Brain microvascular endothelial cell (primary cell): ENCODE results near the gene SLC4A2.

Source experiments
- DNase-seq: peaks from one replicate; pipeline ENCODE4 v3.0.0-alpha.2; 2020
- H3K27ac ChIP-seq: fragments of 250-450 bp; sonication (Bioruptor Pico); 2 replicates; pipeline ENCODE4 v1.5.1; 2020; ENCODE audit warnings: mild to moderate bottlenecking, moderate library complexity
- H3K27me3 ChIP-seq: fragments of 250-450 bp; sonication (Bioruptor Pico); replicated peaks from 2 replicates; pipeline ENCODE4 v1.5.1; 2020; ENCODE audit warnings: mild to moderate bottlenecking
- H3K36me3 ChIP-seq: fragments of 250-450 bp; sonication (Bioruptor Pico); replicated peaks from 2 replicates; pipeline ENCODE4 v1.5.1; 2020; ENCODE audit warnings: mild to moderate bottlenecking
- H3K4me3 ChIP-seq: 2 replicates; pipeline ENCODE4 v1.5.1; 2011; ENCODE audit warnings: low read depth, mild to moderate bottlenecking, control low read depth, low read length, moderate library complexity
- in situ Hi-C: cut with HindIII; loops from 2 replicates; pipeline ENCODE4 v1.10.0; 2017; ENCODE audit warnings: low sequenced_read_pairs, low pct_ligation_motif_present
- TF ChIP-seq, protein P1 (sequence below): IDR thresholded peaks from 2 replicates; pipeline ENCODE4 v1.5.1; 2011; ENCODE audit warnings: low read depth, mild to moderate bottlenecking, moderate library complexity, low read length, control low read depth, inconsistent platforms; ENCODE audit errors: missing control alignments

Gene SLC4A2

DNA sequence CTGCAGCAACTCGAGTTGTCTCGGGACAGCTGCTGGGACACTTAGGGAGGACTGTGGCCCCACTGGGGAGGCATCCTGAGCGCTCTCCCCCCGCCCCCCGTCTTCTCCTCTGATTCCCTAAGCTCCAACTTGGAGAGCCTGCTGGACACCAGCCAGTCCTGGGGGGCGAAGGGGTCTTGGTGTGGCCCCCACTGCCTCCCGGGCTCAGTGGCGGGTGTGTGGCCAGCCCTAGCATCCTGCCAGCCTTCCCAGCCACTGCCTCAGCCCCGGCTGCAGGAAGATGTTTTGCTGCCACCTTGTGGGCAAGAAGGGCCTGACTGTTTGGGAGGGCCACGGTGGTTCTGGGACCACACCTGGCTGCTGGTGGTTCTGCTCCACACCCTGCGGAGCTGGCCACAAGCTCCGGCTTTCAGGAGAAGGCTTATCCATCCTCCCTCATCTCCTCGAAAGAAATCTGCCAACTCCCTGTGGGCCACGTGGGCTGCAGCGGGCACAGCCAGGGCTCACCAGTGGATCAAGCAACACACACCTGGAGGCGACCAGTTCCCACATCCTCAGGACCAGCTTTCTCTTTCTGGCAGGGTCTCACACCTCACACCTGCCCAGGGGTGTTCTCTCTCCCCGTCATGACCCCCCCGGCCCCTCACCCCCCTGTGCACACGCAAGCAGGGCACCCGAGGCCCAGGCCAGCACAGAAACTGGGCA lies 51.7 kb downstream of the SLC4A2 start:
- Histone ChIP-seq H3K36me3 (no peaks in the 10 kb centered on the region), H3K4me3 (no peak overlapping the region), H3K27ac (no peak overlapping the region), H3K27me3 (no peaks in the 10 kb centered on the region)
- TF ChIP-seq, protein P1, sequence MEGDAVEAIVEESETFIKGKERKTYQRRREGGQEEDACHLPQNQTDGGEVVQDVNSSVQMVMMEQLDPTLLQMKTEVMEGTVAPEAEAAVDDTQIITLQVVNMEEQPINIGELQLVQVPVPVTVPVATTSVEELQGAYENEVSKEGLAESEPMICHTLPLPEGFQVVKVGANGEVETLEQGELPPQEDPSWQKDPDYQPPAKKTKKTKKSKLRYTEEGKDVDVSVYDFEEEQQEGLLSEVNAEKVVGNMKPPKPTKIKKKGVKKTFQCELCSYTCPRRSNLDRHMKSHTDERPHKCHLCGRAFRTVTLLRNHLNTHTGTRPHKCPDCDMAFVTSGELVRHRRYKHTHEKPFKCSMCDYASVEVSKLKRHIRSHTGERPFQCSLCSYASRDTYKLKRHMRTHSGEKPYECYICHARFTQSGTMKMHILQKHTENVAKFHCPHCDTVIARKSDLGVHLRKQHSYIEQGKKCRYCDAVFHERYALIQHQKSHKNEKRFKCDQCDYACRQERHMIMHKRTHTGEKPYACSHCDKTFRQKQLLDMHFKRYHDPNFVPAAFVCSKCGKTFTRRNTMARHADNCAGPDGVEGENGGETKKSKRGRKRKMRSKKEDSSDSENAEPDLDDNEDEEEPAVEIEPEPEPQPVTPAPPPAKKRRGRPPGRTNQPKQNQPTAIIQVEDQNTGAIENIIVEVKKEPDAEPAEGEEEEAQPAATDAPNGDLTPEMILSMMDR, result peak; percentile 93
- in situ Hi-C loops, result no loop called here
- DNase-seq, result peak; percentile 63

DNA sequence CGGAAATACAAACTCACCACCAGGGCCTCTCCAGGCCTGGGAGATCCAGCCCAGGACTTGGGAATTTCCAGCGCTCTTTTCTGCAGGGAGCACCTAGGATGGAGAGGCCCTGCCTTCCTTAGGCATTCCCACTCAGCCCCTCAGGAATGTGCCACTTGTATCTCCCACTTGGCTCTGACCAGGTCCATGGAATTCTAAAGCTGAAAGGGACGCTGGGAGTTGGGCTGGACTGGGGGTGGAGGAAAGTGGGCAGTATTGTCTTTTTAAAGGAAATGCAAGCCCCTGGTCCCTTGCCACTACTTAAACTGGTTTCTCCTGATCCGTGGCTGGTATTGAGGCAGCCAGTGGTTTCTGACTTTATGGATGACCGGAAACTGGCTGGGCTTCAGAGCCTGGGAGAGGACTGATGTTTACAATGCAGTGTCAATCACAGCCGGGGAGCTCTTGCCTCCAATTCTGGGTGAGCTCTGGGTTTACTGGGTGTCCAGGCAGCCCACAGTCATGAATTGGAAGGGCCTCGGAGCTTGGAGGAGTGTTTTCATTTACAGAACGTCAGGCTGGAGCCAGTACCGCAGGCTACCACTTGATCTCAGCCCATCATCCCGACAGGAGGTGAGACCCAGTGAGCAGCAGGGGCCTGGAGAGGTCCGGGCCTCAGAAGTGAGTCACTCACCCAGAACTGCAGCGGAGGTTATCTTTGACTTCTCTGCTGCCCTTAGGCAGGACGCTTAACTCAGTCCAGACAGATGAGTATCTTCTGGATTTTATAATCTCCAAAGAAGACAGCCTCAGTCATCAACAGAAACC lies 54.2 kb downstream of the SLC4A2 start:
- Histone ChIP-seq H3K36me3 (peaks cover 6% of the 10 kb centered on the region), H3K4me3 (peak overlapping the region; percentile 9), H3K27ac (peak overlapping the region; percentile 55), H3K27me3 (no peaks in the 10 kb centered on the region)
- in situ Hi-C loops, result no loop called here
- TF ChIP-seq, protein P1, result peak; percentile 31
- DNase-seq, result peak; percentile 66

DNA sequence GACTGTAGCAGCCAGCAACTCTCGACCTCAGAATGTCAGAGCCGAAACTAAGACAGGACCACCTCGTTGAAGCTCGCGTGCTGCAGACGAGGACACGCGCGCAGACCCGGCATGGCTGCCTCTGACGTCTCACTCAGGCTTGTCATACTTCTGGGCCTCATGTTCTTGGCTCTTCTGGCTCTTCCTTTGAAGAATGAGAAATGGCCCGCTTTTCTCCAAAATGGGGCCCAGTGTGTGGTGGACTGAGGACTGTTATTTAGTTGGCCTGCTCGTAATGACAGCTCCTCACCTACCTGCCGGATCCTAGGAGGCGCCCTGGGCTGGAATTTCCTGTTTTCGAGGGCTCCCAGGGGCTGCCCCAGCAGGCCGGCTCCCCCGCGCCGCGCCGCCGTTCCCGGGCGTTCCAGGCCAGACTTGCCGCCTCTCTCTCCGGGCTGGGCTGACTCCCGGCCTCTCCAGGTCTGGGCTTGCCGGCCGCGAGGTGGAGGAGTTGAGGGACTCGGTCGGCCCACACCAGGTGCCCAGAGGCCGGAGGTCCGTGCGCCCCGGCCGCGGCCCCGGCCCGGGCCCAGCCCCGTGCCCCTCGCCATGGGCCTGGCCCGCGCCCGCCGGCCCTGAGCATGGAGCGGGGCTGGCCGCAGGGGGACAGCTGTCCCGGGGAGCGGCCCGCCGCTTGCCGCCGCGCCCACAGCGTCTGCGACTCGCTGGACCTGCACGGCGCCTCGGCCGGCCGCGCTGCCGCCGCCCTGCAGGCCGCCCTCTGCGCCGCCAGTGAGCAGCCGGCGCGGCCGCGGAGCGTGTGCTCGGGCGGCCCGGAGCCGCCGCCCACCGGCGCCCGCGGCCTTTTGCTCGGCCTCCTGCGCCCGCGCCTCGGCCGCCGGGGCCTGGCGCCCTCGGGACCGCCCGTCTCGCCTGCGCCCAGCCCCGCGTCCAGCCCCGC lies 55.0 kb downstream of the SLC4A2 start:
- in situ Hi-C loops, result no loop called here
- H3K4me3 ChIP-seq, result peak overlapping the region; percentile 22
- TF ChIP-seq, protein P1, result no peak
- DNase-seq, result no peak
- H3K27ac ChIP-seq, result peak overlapping the region; percentile 55
- no peaks in the 10 kb centered on the region for H3K27me3 ChIP-seq
- peaks cover 14% of the 10 kb centered on the region for H3K36me3 ChIP-seq

DNA sequence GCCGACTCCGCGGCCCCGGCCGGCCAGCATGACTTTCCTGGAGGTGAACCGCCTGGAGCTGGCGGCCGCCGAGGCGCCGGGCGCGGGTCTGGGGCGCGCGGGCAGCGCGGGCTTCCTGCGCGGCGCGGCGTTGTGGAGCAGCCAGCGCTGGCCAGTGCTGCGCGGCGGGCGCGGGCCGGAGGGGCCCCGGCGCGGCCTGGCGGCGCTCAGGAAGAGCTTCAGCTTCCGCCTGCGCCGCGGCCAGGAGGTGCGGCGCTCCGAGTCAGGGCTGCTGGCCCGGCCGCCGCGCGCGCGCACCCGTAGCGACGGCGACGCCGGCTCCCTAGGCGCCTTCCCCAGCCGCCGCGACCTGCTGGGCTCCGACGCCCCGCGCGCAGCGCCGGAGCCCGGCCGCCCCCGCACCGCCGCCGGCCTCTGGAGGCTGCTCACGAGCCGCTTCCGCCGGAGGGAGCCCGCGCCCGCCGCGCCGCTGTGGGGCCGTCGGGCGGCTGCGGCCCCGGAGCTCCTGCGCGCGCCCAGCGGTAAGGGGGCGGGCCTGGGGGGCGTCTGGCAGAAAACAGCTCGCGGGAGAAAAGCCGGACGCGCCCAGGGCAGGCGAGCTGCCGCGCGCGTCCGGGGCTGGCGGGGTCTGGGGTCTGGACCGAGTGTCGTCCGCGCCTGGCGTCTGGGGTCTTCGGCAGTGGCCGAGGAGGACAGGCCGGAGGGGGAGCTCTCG lies 55.9 kb downstream of the SLC4A2 start:
- in situ Hi-C loops, result no loop called here
- no peak for DNase-seq
- peak overlapping the region; percentile 22 for H3K4me3 ChIP-seq
- TF ChIP-seq, protein P1, result no peak
- H3K27ac ChIP-seq, result no peak overlapping the region
- H3K27me3 ChIP-seq, result no peaks in the 10 kb centered on the region
- H3K36me3 ChIP-seq, result peaks cover 23% of the 10 kb centered on the region

DNA sequence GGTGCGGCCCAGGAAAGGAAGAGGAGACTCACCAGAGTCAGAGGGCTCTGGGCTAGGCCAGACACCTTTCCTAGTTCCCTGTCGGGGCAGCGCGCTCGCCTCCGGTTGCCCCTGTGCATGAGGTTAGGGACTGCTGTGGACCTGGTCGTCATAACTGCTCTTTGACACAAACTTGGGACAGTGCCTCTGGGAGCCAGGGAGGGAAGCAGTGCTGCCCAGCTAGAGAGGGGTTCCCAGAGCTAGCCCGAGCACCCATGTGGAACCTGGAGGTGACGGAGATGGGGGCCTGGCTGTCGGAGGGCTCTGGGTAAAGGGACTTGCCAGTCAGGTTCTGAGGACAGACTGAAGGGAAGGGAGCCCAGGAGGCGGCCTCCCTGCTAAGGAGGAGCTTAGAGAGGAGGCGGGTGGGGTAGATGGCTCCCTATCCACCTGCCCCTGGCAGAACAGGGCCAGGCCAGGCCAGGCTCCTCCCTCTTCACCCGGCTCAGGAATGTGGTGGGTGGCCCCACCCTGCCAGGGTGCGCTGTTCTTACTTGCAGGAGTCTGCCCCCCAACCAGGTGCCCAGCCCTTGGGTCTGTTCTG lies 56.5 kb downstream of the SLC4A2 start:
- Histone ChIP-seq H3K27ac (no peak overlapping the region), H3K36me3 (peaks cover 29% of the 10 kb centered on the region), H3K27me3 (no peaks in the 10 kb centered on the region), H3K4me3 (peak overlapping the region; percentile 22)
- in situ Hi-C loops, result no loop called here
- no peak for DNase-seq
- TF ChIP-seq, protein P1, result no peak
